Measurements from ENCODE around the gene ASIP.

The ASIP gene, protein sequence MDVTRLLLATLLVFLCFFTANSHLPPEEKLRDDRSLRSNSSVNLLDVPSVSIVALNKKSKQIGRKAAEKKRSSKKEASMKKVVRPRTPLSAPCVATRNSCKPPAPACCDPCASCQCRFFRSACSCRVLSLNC

DNA sequence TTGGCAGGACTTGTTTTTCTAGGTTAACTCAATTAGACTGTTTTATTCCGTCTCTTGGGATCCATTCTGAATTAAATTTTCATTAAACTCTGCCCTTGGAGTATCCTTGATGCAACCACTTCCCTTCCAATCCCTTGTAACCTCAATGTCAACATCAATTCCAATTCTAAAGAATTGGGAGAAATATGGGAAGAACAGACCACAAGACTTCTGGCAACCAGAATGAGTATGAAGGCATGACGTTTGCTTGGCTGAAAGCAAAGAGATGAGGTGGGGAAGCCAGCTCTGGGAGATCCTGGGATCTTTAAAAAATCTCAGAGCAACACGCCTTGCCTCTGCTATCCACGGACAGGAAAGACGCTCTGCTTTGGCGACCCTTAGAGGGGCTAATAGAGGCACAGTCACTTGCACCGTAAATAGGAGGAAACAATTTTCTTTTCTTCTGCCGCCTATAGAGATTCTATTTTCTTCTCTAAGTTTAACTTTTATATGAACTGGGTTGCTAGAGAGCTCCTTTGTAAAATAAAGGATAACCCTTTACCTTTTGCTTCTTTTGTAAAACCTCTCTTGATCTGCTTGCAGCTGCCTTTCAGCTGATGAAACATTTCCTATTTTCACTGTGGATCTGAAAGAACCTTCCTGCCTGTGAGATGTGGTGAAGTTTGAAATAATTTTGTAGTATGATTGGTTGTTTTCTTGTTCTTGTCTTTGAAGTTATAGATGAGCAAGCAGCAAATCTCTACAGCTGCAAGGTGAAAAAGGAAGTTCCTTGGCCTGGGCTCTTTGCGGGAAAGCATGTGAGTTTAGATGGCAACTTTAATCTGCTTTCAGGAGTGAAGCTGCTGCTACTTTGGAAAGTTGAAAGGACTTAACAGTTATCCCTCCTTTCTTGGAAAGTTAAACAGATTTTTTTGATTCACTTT, at the start of gene ASIP:
Gene ASIP, plus strand, starts transcription at position 731 of the 923 bp plus-strand sequence. CDS start 18,952 bp downstream, outside the sequence.
- Histone ChIP-seq H3K4me3 (ENCODE audit: low read length) (no peak within 1 kb of the TSS), H3K9ac (ENCODE audit: low read length) (no peak within 1 kb of the TSS; the same call in 1 of the 2 replicates), H3K4me1 (ENCODE audit: low read length) (peaks cover 15% of the 10 kb centered on the region), H3K27ac (ENCODE audit: low read length) (peak within 1 kb of the TSS; percentile 42; the same call in 1 of the 2 replicates), H3F3A (ENCODE audit: insufficient read depth, low read length) (peaks cover 15% of the 10 kb centered on the region), H2AFZ (ENCODE audit: low read length) (peak within 1 kb of the TSS; percentile 22), H3K79me2 (ENCODE audit: low read length) (no peaks in the 10 kb centered on the region), H3K9me3 (replicated peaks; ENCODE audit: insufficient read depth, low read length) (no peaks in the 10 kb centered on the region), H4K20me1 (ENCODE audit: insufficient read depth, low read length) (no peaks in the 10 kb centered on the region), H3K27me3 (replicated peaks; ENCODE audit: insufficient read depth, low read length) (no peaks in the 10 kb centered on the region), H3K36me3 (replicated peaks; ENCODE audit: insufficient read depth, low read length) (no peaks in the 10 kb centered on the region), H3K9me2 (replicated peaks; ENCODE audit: insufficient read depth, low read length) (no peaks in the 10 kb centered on the region), H3K4me2 (ENCODE audit: low read depth, low read length) (peak within 1 kb of the TSS; percentile 65)
- TF ChIP-seq, protein P1, sequence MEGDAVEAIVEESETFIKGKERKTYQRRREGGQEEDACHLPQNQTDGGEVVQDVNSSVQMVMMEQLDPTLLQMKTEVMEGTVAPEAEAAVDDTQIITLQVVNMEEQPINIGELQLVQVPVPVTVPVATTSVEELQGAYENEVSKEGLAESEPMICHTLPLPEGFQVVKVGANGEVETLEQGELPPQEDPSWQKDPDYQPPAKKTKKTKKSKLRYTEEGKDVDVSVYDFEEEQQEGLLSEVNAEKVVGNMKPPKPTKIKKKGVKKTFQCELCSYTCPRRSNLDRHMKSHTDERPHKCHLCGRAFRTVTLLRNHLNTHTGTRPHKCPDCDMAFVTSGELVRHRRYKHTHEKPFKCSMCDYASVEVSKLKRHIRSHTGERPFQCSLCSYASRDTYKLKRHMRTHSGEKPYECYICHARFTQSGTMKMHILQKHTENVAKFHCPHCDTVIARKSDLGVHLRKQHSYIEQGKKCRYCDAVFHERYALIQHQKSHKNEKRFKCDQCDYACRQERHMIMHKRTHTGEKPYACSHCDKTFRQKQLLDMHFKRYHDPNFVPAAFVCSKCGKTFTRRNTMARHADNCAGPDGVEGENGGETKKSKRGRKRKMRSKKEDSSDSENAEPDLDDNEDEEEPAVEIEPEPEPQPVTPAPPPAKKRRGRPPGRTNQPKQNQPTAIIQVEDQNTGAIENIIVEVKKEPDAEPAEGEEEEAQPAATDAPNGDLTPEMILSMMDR (IDR thresholded peaks at IDR 0.05; ENCODE audit: low read length): no peak
- TF ChIP-seq EZH2phosphoT487 (IDR thresholded peaks at IDR 0.05; ENCODE audit: low read length): no peak
- TF ChIP-seq EZH2 (optimal IDR thresholded peaks at IDR 0.05; ENCODE audit: low read depth, low read length): no peak
- DNase-seq: peak; percentile 61

DNA sequence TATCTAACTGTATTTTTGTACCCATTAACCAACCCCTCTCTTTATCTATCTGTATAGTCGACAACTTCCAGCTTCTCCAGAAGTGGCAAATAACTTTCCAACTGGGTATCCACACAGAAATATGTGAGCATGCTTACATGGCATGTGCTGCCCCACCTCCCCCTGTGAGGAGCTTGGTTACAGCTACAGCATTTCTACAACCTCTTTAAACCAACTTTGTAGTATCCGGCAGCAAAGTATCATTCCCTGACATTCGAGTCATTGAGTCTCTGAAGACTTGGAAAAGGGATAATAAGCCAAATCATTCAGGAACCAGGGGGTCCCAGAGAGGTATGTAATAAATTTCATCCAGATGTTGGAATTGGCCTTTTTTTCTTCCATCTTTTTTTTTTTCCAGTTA, 48.2 kb upstream of the ASIP start:
- Histone ChIP-seq H3K4me3 (ENCODE audit: low read length) (no peak overlapping the region), H3K79me2 (ENCODE audit: low read length) (no peaks in the 10 kb centered on the region), H3K27ac (ENCODE audit: low read length) (no peak overlapping the region), H3K36me3 (replicated peaks; ENCODE audit: insufficient read depth, low read length) (no peaks in the 10 kb centered on the region), H3K4me1 (ENCODE audit: low read length) (no peaks in the 10 kb centered on the region), H2AFZ (ENCODE audit: low read length) (no peak overlapping the region), H3K4me2 (ENCODE audit: low read depth, low read length) (no peak overlapping the region), H3K27me3 (replicated peaks; ENCODE audit: insufficient read depth, low read length) (no peaks in the 10 kb centered on the region), H3F3A (ENCODE audit: insufficient read depth, low read length) (no peaks in the 10 kb centered on the region), H3K9ac (ENCODE audit: low read length) (no peak overlapping the region), H3K9me2 (replicated peaks; ENCODE audit: insufficient read depth, low read length) (no peaks in the 10 kb centered on the region), H4K20me1 (ENCODE audit: insufficient read depth, low read length) (no peaks in the 10 kb centered on the region), H3K9me3 (replicated peaks; ENCODE audit: insufficient read depth, low read length) (no peaks in the 10 kb centered on the region)
- DNase-seq: no peak
- no peak for TF ChIP-seq EZH2phosphoT487 (IDR thresholded peaks at IDR 0.05; ENCODE audit: low read length)
- TF ChIP-seq, protein P1 (IDR thresholded peaks at IDR 0.05; ENCODE audit: low read length): no peak
- no peak for TF ChIP-seq EZH2 (optimal IDR thresholded peaks at IDR 0.05; ENCODE audit: low read depth, low read length)

- Histone ChIP-seq H3K4me3 (ENCODE audit: low read length) (no peak overlapping the region), H3K9me3 (replicated peaks; ENCODE audit: insufficient read depth, low read length) (no peaks in the 10 kb centered on the region)
Measured at GRCh38 chr20:34199183-34199582, 42.0 kb upstream of the ASIP start.

More at GRCh38 chr20:34199183-34199582, 42.0 kb upstream of the ASIP start:
- Histone ChIP-seq H3K79me2 (ENCODE audit: low read length) (no peaks in the 10 kb centered on the region), H3K36me3 (replicated peaks; ENCODE audit: insufficient read depth, low read length) (no peaks in the 10 kb centered on the region), H3K27ac (ENCODE audit: low read length) (no peak overlapping the region), H3K9me2 (replicated peaks; ENCODE audit: insufficient read depth, low read length) (no peaks in the 10 kb centered on the region), H3F3A (ENCODE audit: insufficient read depth, low read length) (no peaks in the 10 kb centered on the region), H2AFZ (ENCODE audit: low read length) (no peak overlapping the region), H4K20me1 (ENCODE audit: insufficient read depth, low read length) (no peaks in the 10 kb centered on the region), H3K4me2 (ENCODE audit: low read depth, low read length) (no peak overlapping the region), H3K9ac (ENCODE audit: low read length) (no peak overlapping the region), H3K4me1 (ENCODE audit: low read length) (no peaks in the 10 kb centered on the region), H3K27me3 (replicated peaks; ENCODE audit: insufficient read depth, low read length) (no peaks in the 10 kb centered on the region)
- no peak for TF ChIP-seq EZH2phosphoT487 (IDR thresholded peaks at IDR 0.05; ENCODE audit: low read length)
- no peak for TF ChIP-seq EZH2 (optimal IDR thresholded peaks at IDR 0.05; ENCODE audit: low read depth, low read length)
- no peak for DNase-seq
